GM21360 (cell line): ENCODE measurements around the gene TBL3.
"Not testable (repeated sequence)": the region's sequence is repeated elsewhere in the genome, so short reads cannot be mapped to it uniquely, and the experiment has no call there.

ENCODE experiments used
- ATAC-seq: cut with Tn5 transposase; IDR thresholded peaks from one replicate; pipeline ENCODE4 v1.9.1; 2021; ENCODE audit warnings: mild to moderate bottlenecking, moderate library complexity; ENCODE audit not compliant: unreplicated experiment

TBL3 gene

DNA sequence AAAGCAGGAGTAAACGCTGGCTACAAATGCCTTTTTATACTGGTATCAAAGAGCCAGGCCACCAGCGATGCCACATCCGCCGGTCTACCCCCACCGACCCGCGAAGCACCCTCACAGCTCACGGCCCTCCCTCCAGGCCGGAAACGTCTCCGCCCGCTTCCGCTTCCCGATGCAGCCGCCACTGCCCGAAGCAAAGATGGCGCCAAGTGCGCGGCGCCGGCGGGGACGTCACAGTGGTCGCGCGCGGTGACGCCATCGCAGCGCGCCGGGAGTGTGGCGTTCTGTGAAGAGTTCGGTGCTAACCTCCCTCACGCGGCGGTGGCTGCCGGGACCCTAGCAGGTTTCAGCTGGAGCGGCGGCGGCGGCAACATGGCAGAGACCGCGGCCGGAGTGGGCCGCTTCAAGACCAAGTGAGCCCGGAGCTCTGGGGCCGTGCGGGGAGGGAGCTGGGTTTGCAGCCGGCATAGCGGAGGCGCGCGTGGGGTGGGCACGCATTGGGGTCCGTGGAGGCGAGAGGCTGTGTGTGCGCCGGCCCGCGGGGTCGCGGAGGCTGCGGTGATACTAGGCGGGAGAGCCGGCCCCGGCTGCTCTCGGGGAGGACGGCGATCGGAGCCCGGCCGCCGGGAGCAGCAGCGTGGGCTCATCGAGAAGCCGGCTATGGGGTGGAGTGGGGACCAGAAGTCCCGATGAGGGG, at the start of gene TBL3:
Gene TBL3 (plus strand): TSS at position 258 of the 694 bp plus-strand sequence. CDS start 112 bp downstream, at position 370.
- ATAC-seq, result peak; percentile 73

DNA sequence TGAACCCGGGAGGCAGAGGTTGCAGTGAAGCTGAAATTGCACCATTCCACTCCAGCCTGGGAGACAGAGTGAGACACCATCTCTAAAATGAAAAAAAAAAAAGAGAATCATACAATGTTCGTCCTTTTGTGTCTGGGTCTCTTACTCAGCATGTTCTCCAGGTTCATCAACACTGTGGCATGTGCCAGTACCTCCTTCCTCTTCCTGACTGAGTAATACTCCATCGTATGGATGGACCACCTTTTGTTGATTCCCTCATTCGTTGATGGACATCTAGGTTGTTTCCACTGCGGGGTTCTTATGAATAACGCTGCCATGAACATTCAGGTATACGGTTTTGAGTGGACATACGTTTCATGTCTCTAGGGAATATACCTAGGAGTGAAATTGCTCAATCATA, 49.5 kb upstream of the TBL3 start:
- ATAC-seq, result no peak

GRCh38 chr16:1923299-1924034, 48.4 kb upstream of the TBL3 start:
- ATAC-seq, result no peak

- no peak for ATAC-seq
Observed at GRCh38 chr16:1924095-1924494, 47.8 kb upstream of the TBL3 start.

DNA sequence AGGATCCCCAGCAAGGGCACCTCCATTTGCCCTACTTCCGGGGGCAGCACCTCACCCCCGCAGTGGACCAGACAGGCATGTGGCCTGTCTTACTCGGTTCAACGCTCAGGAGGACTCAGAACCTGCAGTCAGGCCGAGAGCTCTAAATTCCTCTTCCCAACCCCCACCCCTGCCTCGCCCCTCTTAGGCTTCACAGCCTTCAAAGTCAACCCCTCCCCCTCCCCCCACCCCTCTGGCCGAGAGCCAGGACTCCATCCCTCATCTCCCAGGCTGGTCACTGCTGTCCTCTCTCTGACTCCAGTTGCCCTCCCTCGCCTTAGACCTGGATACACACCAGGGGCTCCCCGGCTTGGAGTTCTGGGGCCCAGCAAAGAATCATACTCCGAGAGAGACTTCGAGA, 45.6 kb upstream of the TBL3 start:
- no peak for ATAC-seq

GRCh38 chr16:1929105-1929504, 42.7 kb upstream of the TBL3 start:
- ATAC-seq, result no peak

GRCh38 chr16:1929578-1930337, 42.1 kb upstream of the TBL3 start:
- peak; percentile 90 for ATAC-seq

DNA sequence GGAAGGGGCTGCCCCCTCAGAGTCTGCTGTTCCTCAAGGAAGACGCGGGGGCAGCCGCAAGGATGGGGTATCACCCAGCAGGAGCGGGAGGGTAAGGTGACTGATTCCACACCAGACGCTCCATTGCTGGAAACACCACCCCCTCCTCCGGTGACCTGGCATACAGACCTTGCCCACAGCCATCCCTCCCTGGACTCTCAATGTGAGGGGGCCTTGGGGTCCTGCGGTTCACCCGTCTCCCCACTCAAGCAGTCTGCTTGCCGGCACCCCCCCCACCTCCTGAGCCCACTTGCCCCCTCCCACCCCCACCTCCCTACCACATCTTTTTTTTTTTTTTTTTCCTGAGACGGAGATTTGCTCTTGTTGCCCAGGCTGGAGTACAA, 41.5 kb upstream of the TBL3 start:
- ATAC-seq, result no peak

DNA sequence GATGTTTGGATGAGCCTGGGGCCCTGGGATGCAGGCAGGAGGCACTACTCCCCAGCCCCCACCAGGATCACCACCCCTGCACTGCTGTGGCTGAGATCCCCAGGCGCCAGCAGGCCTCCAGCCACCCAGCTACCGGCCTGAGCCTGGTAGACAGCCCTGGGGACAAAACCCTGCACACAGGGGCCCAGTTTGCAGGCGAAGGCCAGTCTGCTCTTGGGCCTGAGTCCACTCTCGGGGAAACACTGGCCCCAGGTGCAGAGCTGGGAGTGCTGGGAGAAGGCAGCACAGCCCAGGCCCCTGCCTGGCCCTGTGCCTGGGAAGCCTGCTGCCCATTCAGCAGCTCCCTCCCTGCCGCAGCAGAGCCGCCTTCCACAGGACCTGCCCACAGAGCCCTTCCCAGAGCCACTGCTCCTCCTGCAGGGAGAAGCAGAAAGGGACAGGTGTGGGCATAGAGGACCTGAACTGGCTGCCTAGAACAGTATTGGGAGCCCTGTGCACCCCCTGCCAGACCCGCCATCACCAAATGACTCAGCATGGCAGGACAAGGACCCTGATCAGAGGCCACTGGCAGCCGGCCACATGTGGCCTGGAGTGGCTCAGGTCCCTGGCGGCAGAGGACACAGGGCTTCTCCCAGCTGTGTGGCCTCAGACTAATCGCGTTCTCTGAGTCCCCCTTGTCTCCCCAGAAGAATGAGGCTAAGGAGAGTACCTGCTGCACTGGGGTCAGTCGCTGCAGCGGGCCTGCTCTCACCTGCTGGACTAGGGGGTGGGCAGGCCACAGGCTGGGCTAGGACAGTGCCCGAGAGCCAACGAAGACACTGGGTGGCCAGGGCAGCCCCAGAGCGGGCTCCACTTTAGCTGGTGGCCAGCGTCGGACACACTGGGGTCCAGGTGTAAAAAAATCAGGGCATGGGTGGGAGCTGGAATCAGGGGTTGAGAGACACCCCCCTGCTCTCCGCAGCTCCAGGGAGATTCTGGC, 39.5 kb upstream of the TBL3 start:
- no peak for ATAC-seq

DNA sequence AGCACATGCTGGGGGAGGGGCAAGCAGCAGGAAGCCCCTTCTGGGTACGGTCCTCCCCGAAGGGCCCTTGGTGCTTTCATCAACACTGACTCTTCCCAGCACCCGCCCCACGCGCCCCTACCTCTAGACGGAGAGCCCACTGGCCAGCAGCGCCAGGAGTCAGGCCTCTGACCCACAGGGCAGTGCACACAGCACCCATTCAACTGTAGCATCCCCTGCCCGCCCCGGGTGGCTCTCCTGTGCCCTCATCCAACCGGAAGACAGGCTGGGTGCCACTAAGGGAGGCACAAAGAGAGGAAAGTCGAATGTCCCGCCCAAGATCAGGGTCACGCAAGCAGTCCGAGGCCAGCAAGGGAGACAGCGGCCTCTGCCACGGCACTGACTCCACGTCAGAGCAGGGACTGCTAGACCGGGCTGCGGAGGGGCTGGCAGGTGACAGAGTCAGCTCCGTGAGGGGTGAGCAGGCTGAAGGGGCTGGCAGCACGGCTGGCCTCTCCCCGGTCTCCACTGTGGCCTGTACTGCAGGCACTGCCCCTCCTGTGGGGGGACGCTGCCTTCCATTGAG, 38.7 kb upstream of the TBL3 start:
- ATAC-seq, result no peak

DNA sequence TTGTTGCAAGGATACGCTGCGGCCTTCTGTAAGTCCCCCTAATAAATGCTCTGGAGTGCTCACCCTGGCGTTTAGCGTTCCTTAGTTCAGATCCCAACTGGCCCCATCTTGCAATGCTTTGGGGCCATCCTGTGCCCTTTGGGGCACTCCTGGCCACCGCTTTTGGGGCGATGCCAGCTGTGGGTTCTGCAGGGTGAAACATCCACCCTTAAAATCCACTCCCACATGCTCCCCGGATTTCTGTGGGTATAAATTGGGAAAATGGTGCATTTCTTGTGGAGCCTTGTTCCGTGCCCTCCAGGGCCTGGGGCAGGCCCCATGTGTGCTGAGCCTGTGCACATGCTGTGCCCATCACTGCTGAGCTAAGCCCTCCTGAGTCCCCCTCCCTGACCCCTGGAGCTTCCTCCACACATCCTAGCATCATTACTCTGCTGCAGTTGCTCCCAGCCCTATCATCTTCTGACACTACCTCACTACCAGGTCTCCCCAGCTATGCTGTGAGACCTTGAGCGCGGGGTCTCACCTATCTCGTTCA, 34.8 kb upstream of the TBL3 start:
- ATAC-seq, result no peak

- ATAC-seq, result no peak
Observed at GRCh38 chr16:1938316-1938715, 33.5 kb upstream of the TBL3 start.

DNA sequence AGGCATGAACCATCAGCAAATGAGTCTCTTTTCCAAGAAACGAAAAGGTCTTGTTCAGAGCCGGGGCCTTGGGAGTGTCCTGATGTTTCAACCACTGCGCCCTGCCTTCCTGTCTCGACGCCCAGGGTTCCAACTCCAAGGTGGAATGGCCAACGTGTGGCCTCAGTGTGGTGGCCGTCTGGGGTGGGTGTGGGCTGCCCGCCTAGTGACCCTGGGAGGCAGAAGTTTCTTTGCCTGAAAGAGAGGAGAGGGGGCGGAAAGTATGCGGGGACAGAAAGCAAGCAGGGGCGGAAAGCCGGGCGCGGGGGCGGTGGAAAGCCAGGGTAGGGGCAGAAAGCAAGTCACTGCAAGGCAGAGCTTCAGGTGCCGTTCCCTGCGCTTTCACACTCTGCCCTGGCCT, 32.9 kb upstream of the TBL3 start:
- ATAC-seq, result no peak

GRCh38 chr16:1939833-1940232, 32.0 kb upstream of the TBL3 start:
- not testable (repeated sequence) for ATAC-seq

GRCh38 chr16:1940273-1941161, 31.3 kb upstream of the TBL3 start:
- no peak for ATAC-seq

- ATAC-seq, result no peak
Observed at GRCh38 chr16:1941162-1942046, 30.4 kb upstream of the TBL3 start.

GRCh38 chr16:1942047-1942809, 29.6 kb upstream of the TBL3 start:
- no peak for ATAC-seq
